Measurements from ENCODE around the gene OR9I1. TPM values are rescaled to one million over a fixed set of nuclear protein-coding genes. Genes with fewer than 3 reads are reported as not detected.
A peak's percentile ranks its signal among the peaks of the same experiment; 100 is the strongest.

Gene OR9I1
- total and polyA plus RNA-seq, 2 donors (not counting 1 experiment from before 2014, with no cell fraction given) = not detected

GRCh38 chr11:58068655-58069054 is 56.7 kb downstream of the OR9I1 start:
- H2AFZ ChIP-seq (ENCODE audit: low read length) = no peak overlapping the region
- H3K9ac ChIP-seq (ENCODE audit: insufficient read depth, low read length) = no peak overlapping the region
- no peak for DNase-seq (ENCODE audit: low read depth in 2 of 2)
- TF ChIP-seq CTCF (conservative IDR thresholded peaks at IDR 0.05 in 1 of 2, IDR thresholded peaks at IDR 0.05 in 1 of 2; ENCODE audit: low read depth in 1 of 2, low read length in 2 of 2) (no peak), EZH2 (IDR thresholded peaks at IDR 0.05; ENCODE audit: low read length, missing control alignments) (no peak)
- no peaks in the 10 kb centered on the region for H3K4me1 ChIP-seq (ENCODE audit: control insufficient read depth, extremely low read depth, insufficient read depth, low read length)
- H3K4me3 ChIP-seq (replicated peaks in 1 of 4; ENCODE audit: control extremely low read depth in 1 of 4, insufficient read depth in 1 of 4, low read depth in 3 of 4, low read length in 4 of 4) = no peak overlapping the region
- H3K27me3 ChIP-seq (ENCODE audit: control insufficient read depth, insufficient read depth, low read length) = no peaks in the 10 kb centered on the region
- H3K27ac ChIP-seq (ENCODE audit: insufficient read depth, low read length) = no peak overlapping the region
- no peaks in the 10 kb centered on the region for H3K79me2 ChIP-seq (ENCODE audit: control insufficient read depth, insufficient read depth, low read length)
- no peak overlapping the region for H3K4me2 ChIP-seq (ENCODE audit: extremely low read depth, insufficient read depth, low read length)
- no peaks in the 10 kb centered on the region for H3K36me3 ChIP-seq (ENCODE audit: control insufficient read depth, insufficient read depth, low read length)
- H3K9me3 ChIP-seq (ENCODE audit: control insufficient read depth, insufficient read depth, low read depth, low read length) = no peaks in the 10 kb centered on the region
- no peaks in the 10 kb centered on the region for H4K20me1 ChIP-seq (ENCODE audit: control insufficient read depth, extremely low read depth, insufficient read depth, low read length)

- no peaks in the 10 kb centered on the region for H4K20me1 ChIP-seq (ENCODE audit: control insufficient read depth, extremely low read depth, insufficient read depth, low read length)
- H3K27me3 ChIP-seq (ENCODE audit: control insufficient read depth, insufficient read depth, low read length) = no peaks in the 10 kb centered on the region
- no peak overlapping the region for H3K9ac ChIP-seq (ENCODE audit: insufficient read depth, low read length)
- no peak overlapping the region for H3K4me3 ChIP-seq (replicated peaks in 1 of 4; ENCODE audit: control extremely low read depth in 1 of 4, insufficient read depth in 1 of 4, low read depth in 3 of 4, low read length in 4 of 4)
- DNase-seq (ENCODE audit: low read depth in 2 of 2) = peak in 1 of 2 donors; percentile 55
- H2AFZ ChIP-seq (ENCODE audit: low read length) = no peak overlapping the region
- H3K27ac ChIP-seq (ENCODE audit: insufficient read depth, low read length) = no peak overlapping the region
- no peaks in the 10 kb centered on the region for H3K9me3 ChIP-seq (ENCODE audit: control insufficient read depth, insufficient read depth, low read depth, low read length)
- H3K4me2 ChIP-seq (ENCODE audit: extremely low read depth, insufficient read depth, low read length) = no peak overlapping the region
- H3K36me3 ChIP-seq (ENCODE audit: control insufficient read depth, insufficient read depth, low read length) = no peaks in the 10 kb centered on the region
- no peaks in the 10 kb centered on the region for H3K4me1 ChIP-seq (ENCODE audit: control insufficient read depth, extremely low read depth, insufficient read depth, low read length)
- no peaks in the 10 kb centered on the region for H3K79me2 ChIP-seq (ENCODE audit: control insufficient read depth, insufficient read depth, low read length)
- TF ChIP-seq EZH2 (IDR thresholded peaks at IDR 0.05; ENCODE audit: low read length, missing control alignments) = no peak
- no peak for TF ChIP-seq CTCF (conservative IDR thresholded peaks at IDR 0.05 in 1 of 2, IDR thresholded peaks at IDR 0.05 in 1 of 2; ENCODE audit: low read depth in 1 of 2, low read length in 2 of 2)
Observed at GRCh38 chr11:58067685-58068084, 57.6 kb downstream of the OR9I1 start.

Other genes starting within 250 kb of the OR9I1 start
- gene OR9Q1, start 101.6 kb downstream of the OR9I1 start, total RNA-seq = not detected in 2 replicates
- gene OR9Q1, start 101.6 kb downstream of the OR9I1 start, polyA plus RNA-seq = not detected in 2 replicates
- not detected in 2 replicates for gene OR6Q1, start 94.6 kb downstream of the OR9I1 start, total RNA-seq
- not detected in 2 replicates for gene OR6Q1, start 94.6 kb downstream of the OR9I1 start, polyA plus RNA-seq
- not detected in 2 replicates for gene OR9Q2, start 63.5 kb upstream of the OR9I1 start, total RNA-seq
- not detected in 2 replicates for gene OR9Q2, start 63.5 kb upstream of the OR9I1 start, polyA plus RNA-seq
- gene OR1S2, start 78.6 kb upstream of the OR9I1 start, total RNA-seq = not detected in 2 replicates
- not detected in 2 replicates for gene OR1S2, start 78.6 kb upstream of the OR9I1 start, polyA plus RNA-seq
- gene OR1S1, start 87.2 kb upstream of the OR9I1 start, total RNA-seq = not detected in 2 replicates
- not detected in 2 replicates for gene OR1S1, start 87.2 kb upstream of the OR9I1 start, polyA plus RNA-seq
- gene OR10Q1, start 103.4 kb upstream of the OR9I1 start, total RNA-seq = not detected in 2 replicates
- 0.24 TPM in 1 of 2 replicates, not detected in the other for gene OR10Q1, start 103.4 kb upstream of the OR9I1 start, polyA plus RNA-seq
- not detected in 2 replicates for gene OR10W1, start 142.7 kb upstream of the OR9I1 start, total RNA-seq
- gene OR10W1, start 142.7 kb upstream of the OR9I1 start, polyA plus RNA-seq = not detected in 2 replicates
- not detected in 2 replicates for gene OR5B17, start 233.5 kb upstream of the OR9I1 start, total RNA-seq
- gene OR5B17, start 233.5 kb upstream of the OR9I1 start, polyA plus RNA-seq = not detected in 2 replicates